ENCODE data around the gene SNRNP27. TPM values are rescaled to one million over a fixed set of nuclear protein-coding genes. Genes with fewer than 3 reads are reported as not detected.
"Not testable (repeated sequence)": the region's sequence is repeated elsewhere in the genome, so short reads cannot be mapped to it uniquely, and the experiment has no call there.

Gene SNRNP27
- total RNA-seq, 4 donors from 2014 or later = 109 to 161 (median 130) TPM

- Histone ChIP-seq H3K4me1 (peaks cover 0 to 2% of the 10 kb centered on the region in 2 donors), H3K27me3 (no peaks in the 10 kb centered on the region), H3K36me3 (no peaks in the 10 kb centered on the region), H3K4me3 (no peak overlapping the region), H3K9me3 (no peaks in the 10 kb centered on the region), H3K27ac (no peak overlapping the region)
- DNase-seq (no peak), ATAC-seq (no peak)
- no peak for TF ChIP-seq CTCF (IDR thresholded peaks at IDR 0.05 in 4 of 5, conservative IDR thresholded peaks at IDR 0.05 in 1 of 5)
- no peak for TF ChIP-seq POLR2A (IDR thresholded peaks at IDR 0.05)
- in situ Hi-C loops (cut with MboI; ENCODE audit: low sequenced_read_pairs in 4 of 4) (no loop called here), intact Hi-C loops (cut with DNase I; ENCODE audit: low total_unique reads) (no loop called here)
These were observed 5.3 kb upstream of the SNRNP27 start for GRCh38 chr2:69888451-69888850.

GRCh38 chr2:69889302-69889701, 4.5 kb upstream of the SNRNP27 start:
- in situ Hi-C loops (cut with MboI; ENCODE audit: low sequenced_read_pairs in 4 of 4) = no loop called here
- H3K27me3 ChIP-seq = no peaks in the 10 kb centered on the region
- peaks cover 0 to 3% of the 10 kb centered on the region in 2 donors for H3K4me1 ChIP-seq
- no peaks in the 10 kb centered on the region for H3K9me3 ChIP-seq
- no peak overlapping the region for H3K27ac ChIP-seq
- no peak for TF ChIP-seq CTCF (IDR thresholded peaks at IDR 0.05 in 4 of 5, conservative IDR thresholded peaks at IDR 0.05 in 1 of 5)
- TF ChIP-seq POLR2A (IDR thresholded peaks at IDR 0.05) = no peak
- intact Hi-C loops (cut with DNase I; ENCODE audit: low total_unique reads) = no loop called here
- no peak overlapping the region for H3K4me3 ChIP-seq
- no peaks in the 10 kb centered on the region for H3K36me3 ChIP-seq
- DNase-seq (no peak), ATAC-seq (no peak)

- DNase-seq (no peak), ATAC-seq (no peak)
- H3K9me3 ChIP-seq = no peaks in the 10 kb centered on the region
- intact Hi-C loops (cut with DNase I; ENCODE audit: low total_unique reads) (loop anchor here (5.0 kb wide), 1 partner anchor 251 kb away; no protein-coding TSS in a partner anchor), in situ Hi-C loops (cut with MboI; ENCODE audit: low sequenced_read_pairs in 4 of 4) (no loop called here)
- H3K4me3 ChIP-seq = no peak overlapping the region
- H3K4me1 ChIP-seq = peaks cover 14 to 17% of the 10 kb centered on the region in 2 donors
- H3K36me3 ChIP-seq = peaks cover 0 to 9% of the 10 kb centered on the region in 2 donors
- no peaks in the 10 kb centered on the region for H3K27me3 ChIP-seq
- H3K27ac ChIP-seq = no peak overlapping the region
- TF ChIP-seq POLR2A (IDR thresholded peaks at IDR 0.05) = no peak
- no peak for TF ChIP-seq CTCF (IDR thresholded peaks at IDR 0.05 in 4 of 5, conservative IDR thresholded peaks at IDR 0.05 in 1 of 5)
These were observed 2.9 kb upstream of the SNRNP27 start for GRCh38 chr2:69890881-69891280.

GRCh38 chr2:69892838-69893424, 825 bp upstream of the SNRNP27 start:
- H3K9me3 ChIP-seq; in situ Hi-C loops (cut with MboI; ENCODE audit: low sequenced_read_pairs in 4 of 4); DNase-seq; ATAC-seq; H3K27me3 ChIP-seq; H3K27ac ChIP-seq: not testable (repeated sequence)
- intact Hi-C loops (cut with DNase I; ENCODE audit: low total_unique reads) = loop anchor here (5.0 kb wide), 1 partner anchor 249 kb away; no protein-coding TSS in a partner anchor
- H3K4me3 ChIP-seq = peak overlapping the region in 2 of 4 donors; percentile 70 to 84
- peaks cover 0 to 29% of the 10 kb centered on the region in 2 donors for H3K36me3 ChIP-seq
- peaks cover 15 to 19% of the 10 kb centered on the region in 2 donors for H3K4me1 ChIP-seq

GRCh38 chr2:69894737-69895136, 981 bp downstream of the SNRNP27 start:
- in situ Hi-C loops (cut with MboI; ENCODE audit: low sequenced_read_pairs in 4 of 4); H3K27me3 ChIP-seq; H3K9me3 ChIP-seq; ATAC-seq; DNase-seq: not testable (repeated sequence)
- Histone ChIP-seq H3K36me3 (peaks cover 0 to 45% of the 10 kb centered on the region in 2 donors), H3K4me3 (peak overlapping the region; percentile 70 to 85 (median 79)), H3K4me1 (peaks cover 15 to 19% of the 10 kb centered on the region in 2 donors), H3K27ac (peak overlapping the region; percentile 85 to 88 (median 87))
- intact Hi-C loops (cut with DNase I; ENCODE audit: low total_unique reads) = loop anchor here (5.0 kb wide), 1 partner anchor 248 kb away; no protein-coding TSS in a partner anchor

Measured in gastrocnemius medialis (tissue), 4 donors.